GM21447 (cell line): ENCODE measurements around the gene CPXM1.
A peak's percentile ranks its signal among the peaks of the same experiment; 100 is the strongest.

Experiments used
- ATAC-seq: cut with Tn5 transposase; IDR thresholded peaks from one replicate; pipeline ENCODE4 v1.9.1; 2021; ENCODE audit not compliant: unreplicated experiment

CPXM1 gene

GRCh38 chr20:2804041-2804828 is 3.8 kb upstream of the CPXM1 start:
- no peak for ATAC-seq

GRCh38 chr20:2801286-2801728 is 880 bp upstream of the CPXM1 start:
- ATAC-seq, result no peak

- peak; percentile 5 for ATAC-seq
Measured at GRCh38 chr20:2799688-2800520, 523 bp downstream of the CPXM1 start.

- ATAC-seq, result no peak
Measured at GRCh38 chr20:2799271-2799670, 1.2 kb downstream of the CPXM1 start.

GRCh38 chr20:2798814-2799213 is 1.6 kb downstream of the CPXM1 start:
- ATAC-seq, result no peak

- no peak for ATAC-seq
Measured at GRCh38 chr20:2798095-2798805, 2.2 kb downstream of the CPXM1 start.

- no peak for ATAC-seq
Measured at GRCh38 chr20:2797136-2797983, 3.1 kb downstream of the CPXM1 start.

- no peak for ATAC-seq
Measured at GRCh38 chr20:2796011-2796660, 4.3 kb downstream of the CPXM1 start.

GRCh38 chr20:2795451-2795850 is 5.0 kb downstream of the CPXM1 start:
- ATAC-seq, result no peak

GRCh38 chr20:2794866-2795447 is 5.5 kb downstream of the CPXM1 start:
- ATAC-seq, result no peak

- ATAC-seq, result no peak
Measured at GRCh38 chr20:2794202-2794748, 6.2 kb downstream of the CPXM1 start.

GRCh38 chr20:2793471-2793870 is 7.0 kb downstream of the CPXM1 start:
- ATAC-seq, result no peak

GRCh38 chr20:2783908-2784566 is 16.4 kb downstream of the CPXM1 start:
- no peak for ATAC-seq

GRCh38 chr20:2780948-2781347 is 19.5 kb downstream of the CPXM1 start:
- no peak for ATAC-seq

- ATAC-seq, result no peak
Measured at GRCh38 chr20:2778602-2779321, 21.7 kb downstream of the CPXM1 start.

- ATAC-seq, result no peak
Measured at GRCh38 chr20:2775139-2775538, 25.3 kb downstream of the CPXM1 start.

- no peak for ATAC-seq
Measured at GRCh38 chr20:2773812-2774211, 26.6 kb downstream of the CPXM1 start.

- ATAC-seq, result no peak
Measured at GRCh38 chr20:2771631-2772080, 28.8 kb downstream of the CPXM1 start.
